Endothelial cell of umbilical vein (primary cell): ENCODE data around the gene GPAM. TPM values are rescaled to one million over a fixed set of nuclear protein-coding genes. Genes with fewer than 3 reads are reported as not detected.

ENCODE experiments used
- BruUV-seq: library from RNA; stranded (reverse); fragments of 400-500 nt; replicated peaks from 2 replicates; lab custom pipeline; 2021; lab: Mats Ljungman, UMichigan
- CTCF ChIA-PET: fragments of 300-600, 350-600 bp; sonication (Branson Sonifier 250); formaldehyde crosslinking; loops from one replicate; lab custom pipeline; 2021; ENCODE audit warnings: antibody characterized with exemption, inconsistent platforms; lab: Charles Lee
- POLR2A ChIA-PET: fragments of 300-600, 350-600 bp; sonication (Branson Sonifier 250); formaldehyde crosslinking; loops from one replicate; lab custom pipeline; 2021; ENCODE audit warnings: antibody characterized with exemption, inconsistent platforms; lab: Charles Lee
- DNase-seq: peaks from one replicate; pipeline ENCODE4 v3.0.0-alpha.2; 2011; ENCODE audit warnings: low read depth, low spot score
- FAIRE-seq: peaks from 2 replicates; lab custom pipeline; 2011; peaks lifted over from hg19 to GRCh38; lab: Jason Lieb, UNC
- H2AFZ ChIP-seq: 2 replicates; pipeline ENCODE4 v1.6.0; 2012; ENCODE audit warnings: low read depth, low read length, control low read depth, inconsistent platforms
- H3K27ac ChIP-seq: 2 replicates; pipeline ENCODE4 v1.5.1; 2011; ENCODE audit warnings: low read depth, mild to moderate bottlenecking, control low read depth, low read length, moderate library complexity; ENCODE audit not compliant: insufficient read depth
- H3K27me3 ChIP-seq, 2 experiments: 2 replicates each; pipeline versions ENCODE4 v1.6.0 to v1.6.1; 2011; ENCODE audit warnings: low read length in 2 of 2, mixed read lengths in 1 of 2; ENCODE audit not compliant: control insufficient read depth in 2 of 2, insufficient read depth in 2 of 2
- H3K36me3 ChIP-seq, 2 experiments: 2 replicates in 1 of 2; 3 replicates in 1 of 2; pipeline ENCODE4 v1.5.1; 2011; ENCODE audit warnings: low read length in 2 of 2, mild to moderate bottlenecking in 1 of 2, moderate library complexity in 1 of 2; ENCODE audit not compliant: control insufficient read depth in 2 of 2, insufficient read depth in 2 of 2; ENCODE audit errors: extremely low read depth in 1 of 2
- H3K4me1 ChIP-seq: 3 replicates; pipeline ENCODE4 v1.5.1; 2011; ENCODE audit warnings: mild to moderate bottlenecking, low read length; ENCODE audit not compliant: control insufficient read depth, insufficient read depth; ENCODE audit errors: extremely low read depth
- H3K4me2 ChIP-seq: 2 replicates; pipeline ENCODE4 v1.6.1; 2011; ENCODE audit warnings: low read length, control low read depth, mixed read lengths; ENCODE audit not compliant: insufficient read depth
- H3K4me3 ChIP-seq, 3 experiments: fragments of 200-600 bp in 1 of 3; sonication (generic), shearing (Covaris generic) in 1 of 3; replicated peaks in 1 of 3; 2 replicates each; pipeline ENCODE4 v1.5.1; 2011 to 2016; ENCODE audit warnings: control low read depth in 3 of 3, low read length in 3 of 3, mild to moderate bottlenecking in 2 of 3, inconsistent platforms in 1 of 3, low read depth in 1 of 3, moderate library complexity in 1 of 3; ENCODE audit not compliant: insufficient read depth in 1 of 3
- H3K79me2 ChIP-seq: 2 replicates; pipeline ENCODE4 v1.6.0; 2012; ENCODE audit warnings: low read length, inconsistent platforms; ENCODE audit not compliant: control insufficient read depth, insufficient read depth
- H3K9ac ChIP-seq: replicated peaks from 2 replicates; pipeline ENCODE3; 2011; ENCODE audit warnings: low read length, control low read depth; ENCODE audit not compliant: insufficient read depth; ENCODE audit errors: extremely low read depth
- H3K9me1 ChIP-seq: replicated peaks from 3 replicates; pipeline ENCODE4 v1.6.0; 2011; ENCODE audit warnings: mild to moderate bottlenecking, low read length; ENCODE audit not compliant: control insufficient read depth, insufficient read depth; ENCODE audit errors: extremely low read depth
- H3K9me3 ChIP-seq: replicated peaks from 2 replicates; pipeline ENCODE4 v1.5.1; 2012; ENCODE audit warnings: low read length, inconsistent platforms; ENCODE audit not compliant: control insufficient read depth, insufficient read depth
- H4K20me1 ChIP-seq: replicated peaks from 2 replicates; pipeline ENCODE3; 2011; ENCODE audit warnings: mild to moderate bottlenecking, low read length; ENCODE audit not compliant: control insufficient read depth, insufficient read depth; ENCODE audit errors: extremely low read depth
- EZH2 ChIP-seq: IDR thresholded peaks from 2 replicates; pipeline ENCODE4 v1.6.1; 2012; ENCODE audit warnings: borderline replicate concordance, low read depth, mild to moderate bottlenecking, moderate library complexity, low read length, inconsistent platforms; ENCODE audit not compliant: severe bottlenecking
- FOS ChIP-seq: IDR thresholded peaks from 2 replicates; pipeline ENCODE4 v1.6.1; 2011; ENCODE audit warnings: mild to moderate bottlenecking, low read length, moderate library complexity, borderline replicate concordance; ENCODE audit not compliant: insufficient read depth
- GATA2 ChIP-seq: IDR thresholded peaks from 2 replicates; pipeline ENCODE4 v1.7.0; 2011; ENCODE audit warnings: low read depth, mild to moderate bottlenecking, moderate library complexity, mixed read lengths, low read length; ENCODE audit not compliant: insufficient read length, insufficient read depth
- JUN ChIP-seq: IDR thresholded peaks from 2 replicates; pipeline ENCODE4 v1.6.1; 2011; ENCODE audit warnings: borderline replicate concordance, low read depth; ENCODE audit not compliant: insufficient read length, insufficient read depth
- MYC ChIP-seq: IDR thresholded peaks from one replicate; pipeline ENCODE4 v1.6.1; 2011; ENCODE audit warnings: mild to moderate bottlenecking, low read depth, low read length
- POLR2A ChIP-seq: IDR thresholded peaks from 2 replicates; pipeline ENCODE4 v1.6.1; 2012; ENCODE audit warnings: low read depth, mild to moderate bottlenecking, control low read depth, low read length
- POLR2AphosphoS5 ChIP-seq: IDR thresholded peaks from 2 replicates; pipeline ENCODE4 v1.6.1; 2012; ENCODE audit warnings: low read depth, mild to moderate bottlenecking, control low read depth, low read length, moderate library complexity; ENCODE audit not compliant: insufficient read depth
- dilution Hi-C: fragments of 300-500 bp; cut with MboI; formaldehyde crosslinking; loops from one replicate; pipeline ENCODE4 v1.15.0; 2019; ENCODE audit warnings: low sequenced_read_pairs; ENCODE audit not compliant: extremely low pct_ligation_motif_present
- intact Hi-C: fragments of 100-400 bp; cut with micrococcal nuclease; formaldehyde crosslinking; loops from one replicate; pipeline ENCODE4 v1.10.0; 2022
- polyA plus RNA-seq, 4 experiments: library from polyadenylated mRNA; depleted of rRNA in 3 of 4; stranded (reverse) in 3 of 4; unstranded in 1 of 4; fragments of >200 nt; gene quantifications; 2 replicates each; pipeline versions ENCODE4 v1.2.1 to v1.2.3, GENCODE V29; 2011 to 2012; ENCODE audit warnings: missing spikeins in 1 of 4
- total RNA-seq: library from RNA; stranded (reverse); gene quantifications from 2 replicates; pipeline ENCODE4 v1.2.3, GENCODE V29; 2021
- TF ChIP-seq, protein P1 (sequence below): IDR thresholded peaks from 2 replicates; pipeline ENCODE4 v1.6.1; 2011; ENCODE audit not compliant: insufficient read depth, insufficient read length
- TF ChIP-seq, protein P2 (sequence below), 2 donors: IDR thresholded peaks; 1 replicate in 1 of 2; 2 replicates in 1 of 2; pipeline ENCODE4 v1.5.1; 2011; ENCODE audit warnings: low read length in 2 of 2, mild to moderate bottlenecking in 2 of 2, moderate library complexity in 2 of 2, control low read depth in 1 of 2, inconsistent platforms in 1 of 2, low read depth in 1 of 2; ENCODE audit not compliant: insufficient read depth in 1 of 2; ENCODE audit errors: extremely low read depth in 1 of 2

GPAM gene
- total and polyA plus RNA-seq, 2 donors (not counting 3 experiments of a cell fraction or from before 2014, with no cell fraction given), result 3.4 to 9.7 TPM

DNA sequence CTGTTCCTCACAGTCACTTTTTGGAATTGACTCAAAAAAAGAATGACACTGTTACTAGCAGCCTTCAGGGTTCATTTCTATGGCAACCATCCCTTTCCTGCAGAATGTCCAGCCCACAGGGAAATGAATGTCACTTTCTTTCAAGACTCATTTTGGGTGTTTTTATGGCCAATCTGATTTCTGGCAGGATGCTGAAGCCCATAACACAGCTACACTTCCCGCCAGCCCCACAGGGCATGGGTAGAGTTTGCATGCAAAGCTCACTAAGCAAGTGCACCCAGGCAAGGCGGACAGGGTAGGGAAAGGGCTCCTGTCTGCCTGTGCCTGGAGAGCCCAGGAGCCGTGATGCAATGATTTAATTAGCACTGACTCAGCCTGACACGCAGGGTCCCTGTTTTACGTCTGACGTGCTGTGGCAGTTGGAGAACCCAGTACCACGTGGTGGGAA, 26.1 kb upstream of the GPAM start:
- FAIRE-seq (no peak), DNase-seq (no peak)
- no peak overlapping the region for H2AFZ ChIP-seq
- dilution Hi-C loops (no loop called here), intact Hi-C loops (no loop called here)
- no peaks in the 10 kb centered on the region for H3K27me3 ChIP-seq
- no peak for TF ChIP-seq EZH2
- TF ChIP-seq POLR2A, result no peak
- TF ChIP-seq MYC, result no peak
- no peak for TF ChIP-seq GATA2
- TF ChIP-seq POLR2AphosphoS5, result no peak
- TF ChIP-seq FOS, result no peak
- no peak for TF ChIP-seq JUN
- TF ChIP-seq, protein P1, sequence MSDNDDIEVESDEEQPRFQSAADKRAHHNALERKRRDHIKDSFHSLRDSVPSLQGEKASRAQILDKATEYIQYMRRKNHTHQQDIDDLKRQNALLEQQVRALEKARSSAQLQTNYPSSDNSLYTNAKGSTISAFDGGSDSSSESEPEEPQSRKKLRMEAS, result no peak
- TF ChIP-seq, protein P2, sequence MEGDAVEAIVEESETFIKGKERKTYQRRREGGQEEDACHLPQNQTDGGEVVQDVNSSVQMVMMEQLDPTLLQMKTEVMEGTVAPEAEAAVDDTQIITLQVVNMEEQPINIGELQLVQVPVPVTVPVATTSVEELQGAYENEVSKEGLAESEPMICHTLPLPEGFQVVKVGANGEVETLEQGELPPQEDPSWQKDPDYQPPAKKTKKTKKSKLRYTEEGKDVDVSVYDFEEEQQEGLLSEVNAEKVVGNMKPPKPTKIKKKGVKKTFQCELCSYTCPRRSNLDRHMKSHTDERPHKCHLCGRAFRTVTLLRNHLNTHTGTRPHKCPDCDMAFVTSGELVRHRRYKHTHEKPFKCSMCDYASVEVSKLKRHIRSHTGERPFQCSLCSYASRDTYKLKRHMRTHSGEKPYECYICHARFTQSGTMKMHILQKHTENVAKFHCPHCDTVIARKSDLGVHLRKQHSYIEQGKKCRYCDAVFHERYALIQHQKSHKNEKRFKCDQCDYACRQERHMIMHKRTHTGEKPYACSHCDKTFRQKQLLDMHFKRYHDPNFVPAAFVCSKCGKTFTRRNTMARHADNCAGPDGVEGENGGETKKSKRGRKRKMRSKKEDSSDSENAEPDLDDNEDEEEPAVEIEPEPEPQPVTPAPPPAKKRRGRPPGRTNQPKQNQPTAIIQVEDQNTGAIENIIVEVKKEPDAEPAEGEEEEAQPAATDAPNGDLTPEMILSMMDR (IDR thresholded peaks at IDR 0.05; ENCODE audit: extremely low read depth in 1 of 2, insufficient read depth in 1 of 2, low read depth in 1 of 2, low read length in 2 of 2), result no peak
- no peaks in the 10 kb centered on the region for H3K4me1 ChIP-seq
- no peaks in the 10 kb centered on the region for H3K36me3 ChIP-seq
- no peak overlapping the region for H3K4me2 ChIP-seq
- no peak overlapping the region for H3K4me3 ChIP-seq
- no peaks in the 10 kb centered on the region for H3K79me2 ChIP-seq
- ChIA-PET POLR2A (no interaction called here), CTCF (no interaction called here)
- BruUV-seq, result no TSS peak
- H3K9ac ChIP-seq, result no peak overlapping the region
- H3K27ac ChIP-seq, result no peak overlapping the region
- H4K20me1 ChIP-seq, result no peaks in the 10 kb centered on the region
- no peaks in the 10 kb centered on the region for H3K9me1 ChIP-seq
- no peaks in the 10 kb centered on the region for H3K9me3 ChIP-seq
